ENCODE data around the gene RAB31. TPM values are rescaled to one million over a fixed set of nuclear protein-coding genes. Genes with fewer than 3 reads are reported as not detected.
A peak's percentile ranks its signal among the peaks of the same experiment; 100 is the strongest.

RAB31 gene
- total RNA-seq, 4 donors from 2014 or later = 94.0 to 145 (median 107) TPM

DNA sequence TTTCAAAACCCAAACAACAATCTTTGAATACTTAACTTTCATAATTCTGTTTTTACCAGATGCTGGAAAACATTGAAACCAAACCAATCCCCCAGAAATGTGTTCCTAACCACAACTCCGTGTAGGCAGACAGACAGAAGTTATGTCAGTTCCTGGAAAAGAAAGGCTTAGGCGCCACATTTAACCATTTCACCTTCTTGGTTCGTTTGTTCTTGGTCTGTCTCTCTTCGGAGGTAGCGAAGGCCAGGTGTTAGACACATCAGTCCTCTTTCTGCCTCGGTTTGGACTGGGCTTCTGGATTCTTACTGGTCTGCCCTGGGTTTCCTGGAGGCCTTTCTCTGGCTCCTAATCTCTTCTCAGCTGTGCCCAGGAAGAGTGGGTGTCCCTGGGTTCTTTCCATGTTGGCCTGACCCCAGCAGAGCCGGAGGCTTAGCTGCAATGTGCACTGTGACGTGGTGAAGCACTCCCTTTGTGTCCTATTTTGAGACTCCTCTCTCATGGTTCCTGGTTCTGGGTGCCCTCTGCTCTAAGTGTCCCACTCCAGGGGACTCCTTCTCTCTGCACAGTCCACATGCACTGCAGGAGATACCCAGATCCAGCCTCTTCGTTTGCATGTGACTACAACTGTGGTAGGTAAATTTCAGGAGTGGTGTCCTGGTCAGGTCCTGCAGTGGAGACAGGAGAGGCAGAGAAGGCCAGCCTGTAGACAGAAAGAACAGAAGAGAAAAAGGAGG lies 23.1 kb upstream of the RAB31 start:
- no peak overlapping the region for H3K4me3 ChIP-seq
- H3K27ac ChIP-seq (replicated peaks in 1 of 4) = peak overlapping the region; percentile 40 to 61 (median 54)
- peaks cover 11 to 26% (median 24%) of the 10 kb centered on the region in 4 donors for H3K4me1 ChIP-seq
- no peak for DNase-seq (ENCODE audit: extremely low spot score)
- no peaks in the 10 kb centered on the region for H3K9me3 ChIP-seq
- 60% methylated on average over 9 of the region's 9 CpGs for WGBS
- TF ChIP-seq POLR2A (IDR thresholded peaks at IDR 0.05; ENCODE audit: low read depth) (no peak), POLR2AphosphoS5 (IDR thresholded peaks at IDR 0.05) (no peak), EP300 (IDR thresholded peaks at IDR 0.05) (no peak)
- TF ChIP-seq, protein P1, sequence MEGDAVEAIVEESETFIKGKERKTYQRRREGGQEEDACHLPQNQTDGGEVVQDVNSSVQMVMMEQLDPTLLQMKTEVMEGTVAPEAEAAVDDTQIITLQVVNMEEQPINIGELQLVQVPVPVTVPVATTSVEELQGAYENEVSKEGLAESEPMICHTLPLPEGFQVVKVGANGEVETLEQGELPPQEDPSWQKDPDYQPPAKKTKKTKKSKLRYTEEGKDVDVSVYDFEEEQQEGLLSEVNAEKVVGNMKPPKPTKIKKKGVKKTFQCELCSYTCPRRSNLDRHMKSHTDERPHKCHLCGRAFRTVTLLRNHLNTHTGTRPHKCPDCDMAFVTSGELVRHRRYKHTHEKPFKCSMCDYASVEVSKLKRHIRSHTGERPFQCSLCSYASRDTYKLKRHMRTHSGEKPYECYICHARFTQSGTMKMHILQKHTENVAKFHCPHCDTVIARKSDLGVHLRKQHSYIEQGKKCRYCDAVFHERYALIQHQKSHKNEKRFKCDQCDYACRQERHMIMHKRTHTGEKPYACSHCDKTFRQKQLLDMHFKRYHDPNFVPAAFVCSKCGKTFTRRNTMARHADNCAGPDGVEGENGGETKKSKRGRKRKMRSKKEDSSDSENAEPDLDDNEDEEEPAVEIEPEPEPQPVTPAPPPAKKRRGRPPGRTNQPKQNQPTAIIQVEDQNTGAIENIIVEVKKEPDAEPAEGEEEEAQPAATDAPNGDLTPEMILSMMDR (IDR thresholded peaks at IDR 0.05) = no peak
- H3K27me3 ChIP-seq = no peaks in the 10 kb centered on the region
- no peaks in the 10 kb centered on the region for H3K36me3 ChIP-seq
- intact Hi-C loops (cut with DNase I) = loop anchor here (5.0 kb wide), 2 partner anchors 87 to 267 kb away; no protein-coding TSS in a partner anchor

DNA sequence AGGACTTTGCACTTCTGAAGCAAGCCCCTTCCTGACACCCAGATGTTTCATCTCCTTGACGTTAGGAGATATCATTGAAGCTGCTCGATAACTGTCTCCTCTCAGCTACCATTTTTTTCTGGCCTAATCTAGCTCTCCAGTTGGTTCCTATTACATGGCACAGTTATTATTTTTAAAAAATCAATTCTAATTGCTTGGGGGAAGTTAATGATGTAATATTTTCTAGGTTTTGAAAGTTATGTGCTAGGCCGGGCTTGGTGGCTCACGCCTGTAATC lies 22.5 kb upstream of the RAB31 start:
- DNase-seq (ENCODE audit: extremely low spot score) = no peak
- peak overlapping the region; percentile 40 to 61 (median 54) for H3K27ac ChIP-seq (replicated peaks in 1 of 4)
- no peak overlapping the region for H3K4me3 ChIP-seq
- H3K27me3 ChIP-seq = no peaks in the 10 kb centered on the region
- no peak for TF ChIP-seq POLR2AphosphoS5 (IDR thresholded peaks at IDR 0.05)
- no peak for TF ChIP-seq POLR2A (IDR thresholded peaks at IDR 0.05; ENCODE audit: low read depth)
- TF ChIP-seq, protein P1 (IDR thresholded peaks at IDR 0.05) = no peak
- no peak for TF ChIP-seq EP300 (IDR thresholded peaks at IDR 0.05)
- intact Hi-C loops (cut with DNase I) = no loop called here
- 85% methylated on average over 4 of the region's 4 CpGs for WGBS
- H3K36me3 ChIP-seq = no peaks in the 10 kb centered on the region
- peaks cover 11 to 26% (median 24%) of the 10 kb centered on the region in 4 donors for H3K4me1 ChIP-seq
- H3K9me3 ChIP-seq = no peaks in the 10 kb centered on the region

DNA sequence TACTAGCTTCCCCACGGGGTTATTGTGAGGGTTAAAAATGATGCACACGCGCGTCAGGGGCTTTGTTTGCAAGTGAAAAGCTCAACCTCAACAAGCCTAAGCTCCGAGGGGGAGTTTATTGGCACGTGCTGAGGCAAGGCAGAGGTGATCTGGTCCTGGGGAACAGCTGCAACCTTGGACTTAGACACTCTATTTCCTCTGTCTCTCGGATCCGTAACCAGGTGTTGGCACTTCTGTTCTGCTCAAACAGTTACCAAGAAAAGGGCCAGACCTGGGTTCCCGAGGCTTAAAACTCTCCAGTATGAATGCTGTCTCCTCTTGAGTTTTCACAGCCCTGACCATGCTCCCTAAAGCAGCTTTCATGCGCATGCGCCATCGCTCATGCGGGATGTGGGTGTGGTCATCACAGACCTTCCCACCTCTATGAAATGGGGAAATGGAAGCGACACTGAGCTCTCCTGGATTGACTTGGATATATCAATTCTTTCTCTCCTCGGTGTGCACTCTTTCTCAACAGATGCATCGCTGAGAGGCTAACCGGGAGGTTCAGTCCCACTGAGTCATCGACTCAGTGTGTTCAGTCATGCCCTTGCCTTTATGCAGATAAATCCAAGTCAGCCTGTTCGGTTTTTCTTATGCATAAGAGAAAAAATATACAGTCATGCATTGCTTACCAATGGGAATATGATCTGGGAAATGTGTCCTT lies 19.9 kb upstream of the RAB31 start:
- no peaks in the 10 kb centered on the region for H3K9me3 ChIP-seq
- no peaks in the 10 kb centered on the region for H3K36me3 ChIP-seq
- peaks cover 11 to 25% (median 22%) of the 10 kb centered on the region in 4 donors for H3K4me1 ChIP-seq
- 84% methylated on average over 19 of the region's 19 CpGs for WGBS
- intact Hi-C loops (cut with DNase I) = no loop called here
- TF ChIP-seq POLR2AphosphoS5 (IDR thresholded peaks at IDR 0.05) (no peak), EP300 (IDR thresholded peaks at IDR 0.05) (no peak), POLR2A (IDR thresholded peaks at IDR 0.05; ENCODE audit: low read depth) (no peak)
- TF ChIP-seq, protein P1 (IDR thresholded peaks at IDR 0.05) = no peak
- H3K4me3 ChIP-seq = no peak overlapping the region
- H3K27ac ChIP-seq (replicated peaks in 1 of 4) = no peak overlapping the region
- no peaks in the 10 kb centered on the region for H3K27me3 ChIP-seq
- peak; percentile 31 for DNase-seq (ENCODE audit: extremely low spot score)

DNA sequence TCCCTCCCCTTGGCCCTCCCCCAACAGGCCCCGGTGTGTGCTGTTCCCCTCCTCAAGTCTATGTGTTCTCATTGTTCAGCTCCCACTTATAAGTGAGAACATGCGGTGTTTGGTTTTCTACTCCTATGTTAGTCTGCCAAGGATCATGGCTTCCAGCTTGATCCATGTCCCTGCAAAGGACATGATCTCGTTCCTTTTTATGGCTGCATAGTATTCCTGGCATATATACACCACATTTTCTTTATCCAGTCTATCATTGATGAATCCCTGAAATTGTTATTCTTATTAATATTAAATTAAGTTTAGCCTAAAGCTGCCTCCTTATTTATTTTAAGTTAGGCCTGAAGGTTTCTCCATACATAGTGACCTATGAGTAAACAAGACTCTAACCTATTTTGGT lies 18.8 kb upstream of the RAB31 start:
- intact Hi-C loops (cut with DNase I) = no loop called here
- Histone ChIP-seq H3K27me3 (no peaks in the 10 kb centered on the region), H3K9me3 (no peaks in the 10 kb centered on the region), H3K36me3 (no peaks in the 10 kb centered on the region), H3K4me1 (peaks cover 8 to 15% (median 12%) of the 10 kb centered on the region in 4 donors), H3K4me3 (no peak overlapping the region), H3K27ac (replicated peaks in 1 of 4) (no peak overlapping the region)
- peak; percentile 31 for DNase-seq (ENCODE audit: extremely low spot score)
- TF ChIP-seq, protein P1 (IDR thresholded peaks at IDR 0.05) = no peak
- no peak for TF ChIP-seq POLR2AphosphoS5 (IDR thresholded peaks at IDR 0.05)
- TF ChIP-seq EP300 (IDR thresholded peaks at IDR 0.05) = no peak
- no peak for TF ChIP-seq POLR2A (IDR thresholded peaks at IDR 0.05; ENCODE audit: low read depth)
- 94% methylated on average over 3 of the region's 3 CpGs for WGBS

All from esophagus muscularis mucosa (tissue), 4 donors.